ENCODE data around the gene KIAA2012. TPM values are rescaled to one million over a fixed set of nuclear protein-coding genes. Genes with fewer than 3 reads are reported as not detected.

Gene KIAA2012
- polyA plus RNA-seq, 1 donor (not counting 4 experiments of a cell fraction or from before 2014, with no cell fraction given), result not detected

DNA sequence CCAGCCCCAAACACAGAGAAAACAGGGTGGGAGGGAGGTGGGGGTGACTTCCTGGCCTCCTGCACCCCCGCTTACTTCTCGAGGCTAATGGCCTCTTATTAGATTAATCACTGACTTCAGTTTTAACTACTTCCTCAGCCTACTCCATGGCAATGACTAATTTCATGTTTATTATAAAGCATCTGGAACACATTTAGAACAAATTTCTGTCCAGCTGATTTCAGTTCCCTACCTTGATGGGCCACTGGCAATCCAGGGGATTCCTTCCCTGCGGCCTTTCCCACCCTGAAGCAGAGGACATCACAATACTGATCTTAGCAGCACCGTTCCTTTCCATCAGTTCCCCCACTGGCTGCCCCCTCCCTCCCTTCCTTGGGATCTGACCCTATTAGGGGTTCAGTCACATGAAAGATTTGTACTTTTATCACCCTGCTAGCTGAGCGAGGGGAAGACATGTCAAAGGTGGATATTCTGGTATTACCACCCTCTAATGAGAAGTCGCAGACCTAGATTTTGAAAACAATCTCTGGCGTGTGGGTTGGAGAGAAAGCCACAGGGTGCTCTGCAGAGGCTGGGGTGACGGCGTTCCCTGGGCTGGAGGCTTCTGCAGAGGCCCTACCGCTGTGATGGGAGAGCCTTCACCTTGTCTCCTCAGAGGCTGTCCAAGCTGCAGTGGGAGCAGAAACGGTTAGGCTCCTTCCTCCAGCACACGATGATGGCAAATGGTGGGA is 67.6 kb downstream of the KIAA2012 start:
- Histone ChIP-seq H3K9me1 (ENCODE audit: control insufficient read depth, extremely low read depth, insufficient read depth, low read length) (no peaks in the 10 kb centered on the region), H3K36me3 (ENCODE audit: control insufficient read depth in 2 of 2, extremely low read depth in 1 of 2, insufficient read depth in 2 of 2, low read length in 2 of 2) (no peaks in the 10 kb centered on the region), H3K4me2 (ENCODE audit: control insufficient read depth, extremely low read depth, insufficient read depth, low read depth, low read length) (no peak overlapping the region), H3K4me3 (ENCODE audit: control insufficient read depth in 2 of 3, extremely low read depth in 1 of 3, insufficient read depth in 2 of 3, low read depth in 1 of 3, low read length in 3 of 3) (no peak overlapping the region), H3K27me3 (ENCODE audit: control insufficient read depth, extremely low read depth, insufficient read depth, low read length) (no peaks in the 10 kb centered on the region), H3K79me2 (ENCODE audit: control insufficient read depth, insufficient read depth, low read length) (no peaks in the 10 kb centered on the region), H2AFZ (ENCODE audit: control insufficient read depth, low read length) (no peak overlapping the region), H3K4me1 (ENCODE audit: control insufficient read depth, extremely low read depth, insufficient read depth, low read length) (no peaks in the 10 kb centered on the region), H4K20me1 (ENCODE audit: control insufficient read depth, extremely low read depth, insufficient read depth, low read length) (no peaks in the 10 kb centered on the region), H3K9ac (ENCODE audit: control insufficient read depth, extremely low read depth, insufficient read depth, low read length) (no peak overlapping the region), H3K9me3 (ENCODE audit: control insufficient read depth, low read depth, low read length) (no peaks in the 10 kb centered on the region), H3K27ac (ENCODE audit: control insufficient read depth, insufficient read depth, low read length) (no peak overlapping the region)
- dilution Hi-C loops (cut with MboI; ENCODE audit: extremely low pct_ligation_motif_present, low sequenced_read_pairs), result no loop called here
- TF ChIP-seq, protein P1, sequence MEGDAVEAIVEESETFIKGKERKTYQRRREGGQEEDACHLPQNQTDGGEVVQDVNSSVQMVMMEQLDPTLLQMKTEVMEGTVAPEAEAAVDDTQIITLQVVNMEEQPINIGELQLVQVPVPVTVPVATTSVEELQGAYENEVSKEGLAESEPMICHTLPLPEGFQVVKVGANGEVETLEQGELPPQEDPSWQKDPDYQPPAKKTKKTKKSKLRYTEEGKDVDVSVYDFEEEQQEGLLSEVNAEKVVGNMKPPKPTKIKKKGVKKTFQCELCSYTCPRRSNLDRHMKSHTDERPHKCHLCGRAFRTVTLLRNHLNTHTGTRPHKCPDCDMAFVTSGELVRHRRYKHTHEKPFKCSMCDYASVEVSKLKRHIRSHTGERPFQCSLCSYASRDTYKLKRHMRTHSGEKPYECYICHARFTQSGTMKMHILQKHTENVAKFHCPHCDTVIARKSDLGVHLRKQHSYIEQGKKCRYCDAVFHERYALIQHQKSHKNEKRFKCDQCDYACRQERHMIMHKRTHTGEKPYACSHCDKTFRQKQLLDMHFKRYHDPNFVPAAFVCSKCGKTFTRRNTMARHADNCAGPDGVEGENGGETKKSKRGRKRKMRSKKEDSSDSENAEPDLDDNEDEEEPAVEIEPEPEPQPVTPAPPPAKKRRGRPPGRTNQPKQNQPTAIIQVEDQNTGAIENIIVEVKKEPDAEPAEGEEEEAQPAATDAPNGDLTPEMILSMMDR (optimal IDR thresholded peaks at IDR 0.05 in 1 of 3, IDR thresholded peaks at IDR 0.05 in 1 of 3, conservative IDR thresholded peaks at IDR 0.05 in 1 of 3; ENCODE audit: extremely low read depth in 1 of 3, insufficient read depth in 2 of 3, low read length in 3 of 3), result no peak
- no peak for TF ChIP-seq EZH2 (IDR thresholded peaks at IDR 0.05; ENCODE audit: low read length)
- FAIRE-seq, result no peak
- no peak for DNase-seq (ENCODE audit: low read depth, low spot score)

DNA sequence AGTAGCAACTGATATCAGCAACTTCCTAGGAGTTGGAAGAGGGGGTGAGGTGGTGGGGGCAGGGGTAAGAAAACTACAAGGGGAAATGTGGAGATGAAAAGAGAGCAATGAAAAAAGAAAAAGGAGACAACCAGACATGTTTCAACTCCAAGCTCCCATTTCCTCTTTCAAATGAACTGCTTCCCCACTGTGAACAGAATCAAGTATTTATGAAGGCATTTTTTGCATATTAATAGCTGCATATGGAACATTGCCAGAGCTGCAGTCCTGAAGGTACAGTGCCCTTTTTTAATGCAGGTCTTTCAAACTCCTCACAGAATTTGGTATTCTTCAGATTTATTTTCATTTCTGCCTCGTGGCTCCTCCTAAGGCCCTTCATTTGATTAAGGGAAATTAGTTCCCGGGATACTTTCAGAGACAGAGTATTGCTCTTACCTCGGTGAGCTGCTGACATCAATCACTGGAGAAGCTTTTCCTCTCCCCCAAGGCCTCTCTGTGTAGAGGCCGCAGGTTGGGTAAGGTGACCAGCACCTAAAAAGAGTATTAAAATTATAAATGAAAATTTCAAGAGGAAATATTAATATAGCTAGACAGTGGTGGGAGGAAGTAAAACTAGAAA is 68.4 kb downstream of the KIAA2012 start:
- Histone ChIP-seq H3K9me1 (ENCODE audit: control insufficient read depth, extremely low read depth, insufficient read depth, low read length) (no peaks in the 10 kb centered on the region), H3K27ac (ENCODE audit: control insufficient read depth, insufficient read depth, low read length) (no peak overlapping the region), H3K4me1 (ENCODE audit: control insufficient read depth, extremely low read depth, insufficient read depth, low read length) (no peaks in the 10 kb centered on the region), H3K4me3 (ENCODE audit: control insufficient read depth in 2 of 3, extremely low read depth in 1 of 3, insufficient read depth in 2 of 3, low read depth in 1 of 3, low read length in 3 of 3) (no peak overlapping the region), H3K9me3 (ENCODE audit: control insufficient read depth, low read depth, low read length) (no peaks in the 10 kb centered on the region), H2AFZ (ENCODE audit: control insufficient read depth, low read length) (no peak overlapping the region), H3K36me3 (ENCODE audit: control insufficient read depth in 2 of 2, extremely low read depth in 1 of 2, insufficient read depth in 2 of 2, low read length in 2 of 2) (no peaks in the 10 kb centered on the region), H3K79me2 (ENCODE audit: control insufficient read depth, insufficient read depth, low read length) (no peaks in the 10 kb centered on the region), H3K27me3 (ENCODE audit: control insufficient read depth, extremely low read depth, insufficient read depth, low read length) (no peaks in the 10 kb centered on the region), H3K9ac (ENCODE audit: control insufficient read depth, extremely low read depth, insufficient read depth, low read length) (no peak overlapping the region), H4K20me1 (ENCODE audit: control insufficient read depth, extremely low read depth, insufficient read depth, low read length) (no peaks in the 10 kb centered on the region), H3K4me2 (ENCODE audit: control insufficient read depth, extremely low read depth, insufficient read depth, low read depth, low read length) (no peak overlapping the region)
- DNase-seq (ENCODE audit: low read depth, low spot score) (no peak), FAIRE-seq (no peak)
- no peak for TF ChIP-seq EZH2 (IDR thresholded peaks at IDR 0.05; ENCODE audit: low read length)
- TF ChIP-seq, protein P1 (optimal IDR thresholded peaks at IDR 0.05 in 1 of 3, IDR thresholded peaks at IDR 0.05 in 1 of 3, conservative IDR thresholded peaks at IDR 0.05 in 1 of 3; ENCODE audit: extremely low read depth in 1 of 3, insufficient read depth in 2 of 3, low read length in 3 of 3), result no peak
- dilution Hi-C loops (cut with MboI; ENCODE audit: extremely low pct_ligation_motif_present, low sequenced_read_pairs), result no loop called here
